H1 (cell line): ENCODE results near the gene CEP192.

ENCODE experiments used
- CBX5 ChIP-seq: fragments of 300-800, 300-1000 bp; sonication (generic); IDR thresholded peaks from 2 replicates; pipeline ENCODE4 v1.7.1; 2016; ENCODE audit warnings: antibody characterized with exemption, low read length, low read depth
- TAF1 ChIP-seq: IDR thresholded peaks from 2 replicates; pipeline ENCODE4 v1.6.1; 2011; ENCODE audit warnings: mild to moderate bottlenecking, low read depth, low read length
- TF ChIP-seq, protein P1 (sequence below), 3 experiments: IDR thresholded peaks; 1 replicate in 2 of 3; 2 replicates in 1 of 3; pipeline versions ENCODE4 v1.5.1 to v1.6.1; 2011; ENCODE audit warnings: low read length in 3 of 3, mild to moderate bottlenecking in 3 of 3, inconsistent platforms in 2 of 3, low read depth in 1 of 3, moderate library complexity in 1 of 3; ENCODE audit not compliant: insufficient read depth in 1 of 3; ENCODE audit errors: control extremely low read depth in 1 of 3

DNA sequence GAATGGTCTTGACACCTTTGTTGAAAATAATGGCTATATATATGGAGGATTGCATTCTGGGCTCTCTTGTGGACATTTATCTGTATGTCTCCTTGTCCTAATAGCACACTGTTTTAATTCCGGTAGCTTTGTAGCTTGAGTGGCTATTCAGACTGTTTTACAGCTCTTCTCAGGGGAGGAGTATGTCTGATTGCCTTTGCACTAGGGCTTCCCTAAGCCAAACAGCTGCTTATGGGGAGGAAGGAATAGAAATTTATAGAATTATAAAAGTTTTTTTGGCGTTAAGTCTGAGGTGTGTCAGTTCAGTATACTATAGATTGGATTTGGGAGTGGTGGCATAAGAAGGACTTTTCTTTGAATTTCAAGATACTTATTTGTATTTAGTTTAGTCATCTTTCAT, 30.8 kb upstream of the CEP192 start:
- TF ChIP-seq, protein P1, sequence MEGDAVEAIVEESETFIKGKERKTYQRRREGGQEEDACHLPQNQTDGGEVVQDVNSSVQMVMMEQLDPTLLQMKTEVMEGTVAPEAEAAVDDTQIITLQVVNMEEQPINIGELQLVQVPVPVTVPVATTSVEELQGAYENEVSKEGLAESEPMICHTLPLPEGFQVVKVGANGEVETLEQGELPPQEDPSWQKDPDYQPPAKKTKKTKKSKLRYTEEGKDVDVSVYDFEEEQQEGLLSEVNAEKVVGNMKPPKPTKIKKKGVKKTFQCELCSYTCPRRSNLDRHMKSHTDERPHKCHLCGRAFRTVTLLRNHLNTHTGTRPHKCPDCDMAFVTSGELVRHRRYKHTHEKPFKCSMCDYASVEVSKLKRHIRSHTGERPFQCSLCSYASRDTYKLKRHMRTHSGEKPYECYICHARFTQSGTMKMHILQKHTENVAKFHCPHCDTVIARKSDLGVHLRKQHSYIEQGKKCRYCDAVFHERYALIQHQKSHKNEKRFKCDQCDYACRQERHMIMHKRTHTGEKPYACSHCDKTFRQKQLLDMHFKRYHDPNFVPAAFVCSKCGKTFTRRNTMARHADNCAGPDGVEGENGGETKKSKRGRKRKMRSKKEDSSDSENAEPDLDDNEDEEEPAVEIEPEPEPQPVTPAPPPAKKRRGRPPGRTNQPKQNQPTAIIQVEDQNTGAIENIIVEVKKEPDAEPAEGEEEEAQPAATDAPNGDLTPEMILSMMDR (IDR thresholded peaks at IDR 0.05; ENCODE audit: control extremely low read depth in 1 of 3, insufficient read depth in 1 of 3, low read depth in 1 of 3, low read length in 3 of 3): no peak
- TF ChIP-seq CBX5: no peak
- no peak for TF ChIP-seq TAF1
